ENCODE data around the gene GCSH.
A peak's percentile ranks its signal among the peaks of the same experiment; 100 is the strongest.
"Not testable (repeated sequence)": the region's sequence is repeated elsewhere in the genome, so short reads cannot be mapped to it uniquely, and the experiment has no call there.

Gene GCSH

DNA sequence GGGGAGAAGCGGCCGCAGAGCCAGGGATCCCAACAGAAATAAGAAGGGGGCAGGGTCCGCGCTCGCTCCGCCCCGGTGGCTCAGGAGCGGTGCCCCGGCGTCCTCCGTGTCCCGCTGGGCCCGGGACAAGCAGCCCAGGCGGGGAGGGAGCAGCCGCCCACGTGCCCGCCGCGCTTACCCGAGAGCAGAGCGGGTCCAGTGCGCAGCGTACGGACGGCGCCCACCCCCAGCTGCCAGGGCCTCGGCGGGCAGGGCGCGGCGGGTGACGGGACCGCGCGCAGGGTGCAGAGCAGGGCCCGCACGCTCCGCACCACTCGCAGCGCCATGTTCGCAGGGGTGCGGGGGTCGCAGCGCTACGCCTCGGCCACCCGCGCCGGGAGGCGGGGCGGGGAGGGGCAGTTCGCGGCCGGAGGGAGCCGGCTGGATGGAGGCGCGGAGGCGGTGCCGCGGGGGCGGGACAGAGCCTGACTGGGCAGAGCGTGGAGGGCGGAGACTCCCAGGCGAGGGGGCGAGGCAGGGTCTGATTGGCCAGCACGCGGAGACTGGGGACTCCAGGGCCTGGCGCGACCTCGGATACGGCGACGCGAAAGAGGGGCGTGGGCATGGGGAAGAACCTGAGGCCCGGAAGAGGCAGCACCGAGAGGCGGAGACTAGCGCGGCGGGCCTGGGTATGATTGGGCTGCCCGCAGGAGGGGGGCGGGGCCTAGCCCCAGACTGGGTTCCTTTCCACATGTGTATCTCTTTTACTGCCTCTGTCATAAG, at the start of gene GCSH:
Gene GCSH, minus strand, starts transcription at position 443 of the 762 bp plus-strand sequence. Its CDS starts 117 bp downstream, at position 326.
- peak; percentile 96 to 98 for DNase-seq (ENCODE audit: low read depth in 1 of 2, low spot score in 1 of 2)

DNA sequence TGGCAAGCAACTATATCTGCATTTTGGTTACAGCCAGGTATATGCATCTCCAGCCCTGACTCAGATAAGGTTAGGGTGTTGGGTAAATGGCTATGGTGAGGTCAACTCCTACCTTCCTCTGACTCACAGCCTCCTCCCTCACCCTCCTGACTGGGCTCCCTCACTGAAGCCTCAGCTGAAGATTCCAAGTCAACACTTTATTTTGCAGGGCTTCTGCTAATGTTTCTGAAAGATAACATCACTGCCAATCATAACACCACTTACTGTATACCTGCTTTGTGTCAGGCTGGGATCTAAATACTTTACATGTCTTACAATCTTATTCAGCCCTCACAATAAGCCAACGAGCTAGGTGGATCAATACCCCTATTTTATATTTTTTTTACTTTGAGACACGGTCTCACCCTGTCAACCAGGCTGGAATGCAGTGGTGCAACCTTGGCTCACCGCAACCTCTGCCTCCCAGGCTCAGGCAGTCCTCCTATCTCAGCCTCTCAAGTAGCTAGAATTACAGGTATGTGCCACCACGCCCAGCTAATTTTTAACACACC, 47.8 kb upstream of the GCSH start:
- DNase-seq (ENCODE audit: low read depth in 1 of 2, low spot score in 1 of 2) = no peak

DNA sequence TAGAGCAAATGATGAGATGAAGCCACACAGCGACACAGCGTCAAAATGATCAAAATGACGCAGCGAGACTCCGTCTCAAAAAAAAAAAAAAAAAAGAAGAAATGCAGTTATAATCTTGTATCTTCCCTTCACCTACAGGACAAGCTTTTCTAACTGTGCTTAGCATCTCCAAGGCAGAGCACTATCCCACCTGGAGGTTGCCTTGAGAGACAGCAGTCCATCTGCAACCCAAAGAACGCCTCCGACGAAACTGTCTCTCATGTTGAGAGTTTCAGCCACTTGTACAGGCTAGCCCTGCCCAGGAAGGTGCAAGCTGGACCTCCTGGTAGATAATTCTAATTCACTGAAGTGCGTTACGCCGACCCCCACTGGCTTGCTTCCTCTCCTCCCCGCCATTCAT, 46.7 kb upstream of the GCSH start:
- DNase-seq (ENCODE audit: low read depth in 1 of 2, low spot score in 1 of 2) = no peak

DNA sequence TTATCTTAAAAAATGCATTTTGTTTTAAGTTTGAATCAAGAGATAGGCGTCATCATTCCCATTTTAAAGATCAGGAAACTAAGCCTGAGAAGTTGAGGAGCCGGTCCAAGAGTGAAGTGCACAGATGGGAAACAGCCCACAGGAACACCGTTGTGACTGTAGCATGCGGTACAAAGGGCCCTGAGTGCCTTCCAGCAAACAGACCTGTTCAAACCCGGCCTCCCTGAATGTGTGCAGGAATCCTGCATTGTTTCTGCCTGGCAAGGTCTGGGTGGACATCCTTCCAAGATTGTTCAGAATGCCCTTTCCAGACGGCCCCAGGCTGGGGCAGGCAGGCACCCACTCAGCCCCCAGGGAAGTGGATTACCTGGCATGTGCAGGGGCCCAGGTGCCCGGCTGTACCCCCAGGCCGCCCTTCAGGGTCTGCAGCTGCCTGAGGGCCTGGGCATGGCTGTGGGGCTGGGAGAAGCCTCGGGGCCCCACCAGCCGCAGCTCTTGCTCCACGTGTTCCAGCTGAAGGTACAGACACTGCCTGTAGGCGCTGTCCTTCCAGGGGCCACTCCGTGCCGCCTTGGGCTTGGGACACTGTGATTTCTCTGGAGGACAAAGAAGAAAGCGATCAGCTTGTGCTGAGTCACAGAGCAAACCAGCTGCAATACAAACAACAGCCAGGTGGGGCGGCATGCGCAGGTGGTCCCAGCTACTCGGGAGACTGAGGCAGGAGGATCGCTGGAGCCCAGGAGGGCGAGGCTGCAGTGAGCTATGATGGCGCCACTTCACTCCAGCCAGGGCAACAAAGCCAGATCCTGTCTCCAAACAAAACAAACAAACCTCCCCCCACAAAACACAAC, 45.0 kb upstream of the GCSH start:
- no peak for DNase-seq (ENCODE audit: low read depth in 1 of 2, low spot score in 1 of 2)

DNA sequence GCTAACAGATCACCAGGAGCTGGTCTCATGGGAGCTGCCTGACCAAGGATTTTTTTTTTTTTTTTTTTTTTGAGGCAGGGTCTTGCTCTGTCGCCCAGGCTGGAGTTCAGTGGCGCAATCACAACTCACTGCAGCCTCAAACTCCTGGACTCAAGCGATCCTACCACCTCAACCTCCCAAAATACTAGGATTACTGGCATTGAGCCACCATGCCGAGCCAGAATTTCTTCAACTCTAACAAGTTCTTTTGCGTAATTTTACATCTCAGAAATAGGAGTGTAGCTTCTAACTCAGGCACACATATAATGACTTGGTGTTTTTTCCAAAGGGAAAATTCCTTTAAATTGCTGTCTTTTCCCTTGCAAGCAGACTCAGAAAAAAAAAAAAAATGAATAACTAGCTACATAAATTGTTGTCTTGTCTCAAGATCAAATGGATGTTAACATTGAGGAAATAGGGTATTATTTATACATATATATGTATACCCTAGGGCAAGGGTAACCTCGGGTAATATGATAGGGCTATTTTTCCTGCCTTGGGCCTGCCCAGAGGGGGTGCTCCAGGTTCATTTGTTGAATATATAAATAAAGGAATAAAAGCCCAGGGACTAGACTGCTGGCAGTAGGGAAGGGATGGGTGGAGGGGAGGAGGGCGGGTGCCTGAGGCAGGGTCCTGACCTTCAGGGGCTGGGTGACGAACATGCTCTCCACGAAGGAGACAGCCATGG, 42.8 kb upstream of the GCSH start:
- no peak for DNase-seq (ENCODE audit: low read depth in 1 of 2, low spot score in 1 of 2)

DNA sequence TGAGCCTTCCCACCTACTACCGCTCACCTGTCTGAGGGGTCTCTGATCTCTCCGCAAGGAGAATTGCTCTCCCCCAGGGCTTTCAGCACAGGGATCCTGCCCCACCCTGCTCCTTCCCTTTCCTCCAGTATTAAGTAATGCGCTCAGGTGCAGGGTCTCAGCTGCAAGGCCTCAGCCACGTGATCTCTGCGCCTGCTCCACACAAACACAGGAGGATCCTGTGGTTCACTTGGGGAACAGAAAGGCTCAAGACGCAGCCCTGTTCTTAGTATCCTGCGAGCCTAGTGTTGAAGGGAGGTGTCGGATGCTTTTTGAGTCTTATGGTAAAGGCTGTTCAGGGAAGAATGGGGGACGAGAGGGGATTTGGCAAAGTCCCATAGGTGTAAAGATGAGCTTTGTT, 41.6 kb upstream of the GCSH start:
- DNase-seq (ENCODE audit: low read depth in 1 of 2, low spot score in 1 of 2) = no peak

DNA sequence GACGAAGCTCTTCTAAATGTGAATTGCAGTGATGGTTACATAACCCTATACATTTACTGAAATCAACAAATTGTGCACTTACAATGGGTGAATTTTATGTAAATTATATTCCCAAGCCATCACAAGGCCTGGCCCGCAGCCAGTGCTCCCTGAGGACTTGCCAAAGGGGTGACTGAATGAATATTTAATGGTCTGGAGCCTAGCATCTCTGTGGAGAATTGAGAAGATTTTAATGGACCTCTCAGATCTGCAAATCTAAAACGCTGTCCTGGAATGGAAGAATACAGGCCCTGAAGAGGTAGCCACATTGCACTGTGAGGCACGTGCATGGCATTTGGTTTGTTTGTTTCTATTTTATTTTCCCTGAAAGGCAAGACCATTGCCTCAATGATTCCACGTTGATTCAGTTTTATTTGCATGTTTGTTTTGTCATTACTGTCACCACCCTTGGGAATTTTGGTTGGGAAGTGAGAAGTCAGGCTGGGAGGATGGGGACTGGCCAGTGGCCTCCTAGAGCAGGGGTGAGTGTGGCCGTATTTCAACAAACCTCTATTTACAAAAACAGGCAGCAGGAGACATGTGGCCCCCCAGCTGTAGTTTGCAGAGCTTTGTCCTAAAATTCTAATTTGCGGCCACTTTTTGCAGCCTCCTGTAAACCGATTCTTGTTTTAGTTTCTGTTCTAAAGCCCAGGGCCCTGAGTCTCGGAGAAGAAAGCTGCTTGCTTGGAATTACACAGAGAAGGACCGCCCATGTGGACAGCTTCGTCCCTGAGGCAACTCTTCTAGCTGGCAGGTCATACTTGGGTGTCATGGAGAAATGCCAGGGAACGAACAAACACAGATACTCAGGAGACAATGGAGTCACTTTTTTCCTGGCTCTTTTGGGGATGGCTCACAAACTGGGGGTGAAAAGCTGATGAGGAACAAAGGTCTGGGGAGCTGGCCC, 40.5 kb upstream of the GCSH start:
- DNase-seq (ENCODE audit: low read depth in 1 of 2, low spot score in 1 of 2) = no peak

DNA sequence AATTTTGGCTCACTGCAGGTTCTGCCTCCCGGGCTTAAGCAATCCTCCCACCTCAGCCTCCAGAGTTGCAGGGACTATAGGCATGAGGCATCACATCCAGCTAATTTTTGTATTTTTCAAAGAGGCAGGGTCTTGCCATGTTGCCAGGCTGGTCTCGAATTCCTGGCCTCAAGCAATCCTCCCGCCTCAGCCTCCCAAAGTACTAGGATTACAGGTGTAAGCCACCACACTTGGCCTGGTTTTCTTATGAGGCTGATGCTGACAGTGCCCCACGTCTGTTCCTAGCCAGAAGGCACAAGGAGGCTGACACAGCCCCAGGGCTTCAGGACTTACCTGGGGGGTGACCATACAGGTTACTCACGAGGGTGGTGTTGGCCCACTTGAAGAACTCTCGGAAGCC, 33.9 kb upstream of the GCSH start:
- DNase-seq (ENCODE audit: low read depth in 1 of 2, low spot score in 1 of 2) = no peak

DNA sequence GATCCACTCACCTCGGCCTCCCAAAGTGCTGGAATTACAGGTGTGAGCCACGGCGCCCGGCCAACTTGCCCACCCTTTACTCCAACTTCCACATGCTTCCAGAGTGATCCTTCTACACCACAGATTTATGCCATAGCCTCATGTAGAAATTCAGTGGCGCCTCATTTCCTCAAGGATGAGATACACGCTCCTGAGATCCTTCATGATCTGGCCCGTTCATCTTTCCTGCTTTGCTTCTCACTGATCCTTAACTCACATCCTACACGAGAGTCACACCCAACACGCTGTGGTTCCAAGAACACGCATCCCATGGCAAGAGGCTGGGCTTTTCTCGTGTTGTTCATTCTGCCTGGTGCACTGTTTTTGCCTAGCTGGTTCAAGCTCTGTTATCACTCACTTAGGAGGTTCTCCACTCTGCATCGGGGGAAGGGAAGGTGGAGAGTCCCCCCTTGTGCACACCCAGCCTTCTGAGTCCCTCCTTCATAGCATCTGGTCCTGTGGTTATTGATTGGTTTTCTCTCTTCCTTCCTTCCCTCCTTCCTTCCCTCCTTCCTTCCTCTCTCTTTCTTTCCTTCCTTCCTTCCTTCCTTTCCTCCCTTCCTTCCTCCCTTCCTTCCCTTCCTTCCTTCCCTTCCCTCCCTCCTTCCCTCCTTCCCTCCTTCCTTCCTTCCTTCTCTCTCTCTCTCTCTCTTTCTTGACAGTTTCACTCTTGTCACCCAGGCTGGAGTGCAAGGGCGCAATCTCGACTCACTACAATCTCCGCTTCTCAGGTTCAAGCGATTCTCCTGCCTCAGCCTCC, 32.7 kb upstream of the GCSH start:
- no peak for DNase-seq (ENCODE audit: low read depth in 1 of 2, low spot score in 1 of 2)

DNA sequence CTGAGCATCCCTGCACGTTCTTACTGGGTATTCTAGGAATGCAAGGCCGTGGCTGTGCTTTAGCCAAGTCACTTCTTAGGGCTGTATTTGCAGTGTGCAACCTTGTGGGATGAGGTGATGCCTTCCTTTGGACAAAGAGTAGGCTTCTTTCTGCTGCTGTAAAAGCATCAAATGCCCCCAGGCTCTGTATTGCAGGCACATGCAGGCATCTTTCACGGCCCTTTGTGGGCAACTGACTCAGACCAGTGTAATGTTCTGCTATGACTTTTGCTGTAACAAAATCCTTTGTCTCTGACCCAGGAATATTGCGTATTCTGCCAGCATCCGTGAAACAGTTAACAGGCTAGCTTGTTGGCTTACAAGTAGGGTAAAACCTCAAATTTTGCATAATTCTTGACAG, 30.9 kb upstream of the GCSH start:
- no peak for DNase-seq (ENCODE audit: low read depth in 1 of 2, low spot score in 1 of 2)

DNA sequence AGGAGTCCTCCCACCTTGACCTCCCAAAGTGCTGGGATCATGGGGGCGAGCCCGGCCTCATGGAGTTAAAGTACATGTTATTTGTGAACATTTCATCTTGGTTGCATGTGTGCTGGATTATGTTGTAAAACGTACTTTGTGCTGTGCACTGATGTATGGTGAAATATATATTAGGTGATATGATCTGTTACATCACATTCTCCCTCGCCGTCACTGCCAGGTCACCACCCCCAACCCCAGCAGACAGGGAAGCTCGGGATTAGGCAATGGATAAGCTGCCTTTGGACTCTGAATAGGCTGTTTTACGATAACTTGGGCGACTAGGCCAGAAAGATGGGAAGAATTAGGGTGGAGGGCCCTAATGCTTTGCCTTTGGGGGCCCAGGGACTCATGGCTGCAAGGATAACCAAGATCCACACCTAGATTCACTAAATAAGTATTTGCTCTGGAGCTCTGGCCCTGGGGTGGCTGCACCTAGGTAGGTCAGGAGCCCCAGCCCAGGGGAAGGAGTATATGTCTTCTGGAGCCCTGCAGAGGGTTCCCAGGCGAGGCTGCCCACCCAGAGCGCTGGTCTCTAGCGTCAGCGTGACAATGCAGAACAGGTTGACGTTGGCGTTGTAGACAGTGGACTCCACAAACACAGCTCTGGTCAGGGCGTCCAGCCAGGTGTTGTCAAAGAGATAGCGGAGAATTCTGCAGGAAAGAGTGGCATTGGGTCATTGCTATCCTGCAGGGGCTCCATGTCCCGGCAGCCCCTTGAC, 27.1 kb upstream of the GCSH start:
- no peak for DNase-seq (ENCODE audit: low read depth in 1 of 2, low spot score in 1 of 2)

DNA sequence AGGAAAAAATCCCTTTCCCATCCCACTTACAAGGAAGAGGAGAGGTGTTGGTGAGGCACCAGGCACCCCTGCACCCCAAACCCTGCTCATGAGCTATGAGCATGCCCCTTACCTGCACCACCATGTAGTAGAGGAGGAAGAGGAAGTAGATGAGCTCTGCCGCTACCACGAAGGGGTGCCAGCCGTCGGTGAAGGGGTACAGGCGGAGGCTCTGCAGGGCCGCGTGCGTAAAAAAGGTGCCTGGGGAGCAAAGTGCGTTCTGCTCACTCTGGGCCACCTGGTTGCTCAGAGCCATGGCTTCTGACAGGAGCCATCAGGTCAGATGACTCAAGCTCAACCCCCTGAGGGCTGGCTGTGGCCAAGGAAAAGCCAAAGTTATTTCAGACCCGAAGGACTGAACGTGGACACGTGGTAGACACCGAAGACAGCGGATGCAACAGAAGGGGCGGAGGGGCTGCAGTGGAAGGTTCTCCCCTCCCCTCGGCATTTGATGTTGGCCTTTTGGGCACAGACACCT, 25.3 kb upstream of the GCSH start:
- no peak for DNase-seq (ENCODE audit: low read depth in 1 of 2, low spot score in 1 of 2)

DNA sequence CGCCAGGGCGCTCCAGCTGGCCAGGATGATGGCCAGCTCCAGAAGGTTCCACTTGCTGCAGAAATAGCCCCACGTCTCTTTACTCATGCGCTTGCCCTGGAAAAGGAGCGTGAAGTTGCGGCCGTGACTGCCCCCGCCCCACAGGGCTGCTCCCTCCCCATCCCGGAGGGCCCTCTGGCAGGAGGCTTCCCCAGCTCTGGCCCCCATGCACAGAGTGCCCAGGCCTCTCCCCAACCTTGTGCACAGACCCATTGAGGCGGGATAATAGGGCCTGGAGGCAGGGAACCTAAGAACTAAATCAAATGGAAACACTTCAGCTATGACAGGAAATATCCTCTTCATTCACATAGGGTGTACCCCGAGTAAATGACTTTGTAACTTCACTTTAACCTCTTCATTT, 21.2 kb upstream of the GCSH start:
- DNase-seq (ENCODE audit: low read depth in 1 of 2, low spot score in 1 of 2) = no peak

DNA sequence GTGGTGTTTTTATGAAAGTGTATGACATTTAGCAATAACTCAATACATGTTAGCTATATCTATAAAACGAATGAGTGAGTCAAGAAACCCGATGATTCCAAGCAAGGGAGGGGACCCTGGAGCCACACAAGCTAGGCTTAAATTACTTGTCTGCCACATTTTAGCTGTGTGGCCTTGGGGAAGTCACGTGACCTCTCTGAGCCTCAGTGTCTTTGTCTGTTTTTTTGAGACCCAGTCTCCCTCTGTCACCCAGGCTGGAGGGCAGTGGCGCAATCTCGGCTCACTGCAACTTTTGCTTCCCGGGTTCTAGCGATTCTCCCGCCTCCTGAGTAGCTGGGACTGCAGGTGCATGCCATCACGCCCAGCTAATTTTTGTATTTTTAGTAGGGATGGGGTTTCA, 20.1 kb upstream of the GCSH start:
- DNase-seq (ENCODE audit: low read depth in 1 of 2, low spot score in 1 of 2) = no peak

DNA sequence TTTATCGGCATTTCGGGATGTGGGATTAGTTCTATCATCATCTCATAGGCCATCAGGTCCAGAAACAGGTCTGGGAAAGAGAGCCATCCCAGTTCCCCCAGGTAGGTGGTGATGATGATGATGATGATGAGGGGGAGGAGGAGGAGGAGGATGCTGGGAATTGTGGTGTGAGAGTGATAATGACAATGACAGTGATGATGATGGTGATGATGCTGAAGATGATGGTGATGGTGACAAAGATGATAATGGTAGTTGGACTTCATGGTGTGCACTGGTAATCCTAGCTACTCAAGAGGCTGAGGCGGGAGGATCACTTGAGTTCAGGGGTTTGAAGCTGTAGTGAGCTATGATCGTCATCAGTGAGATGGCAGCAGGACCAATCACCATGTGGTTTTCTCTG, 16.3 kb upstream of the GCSH start:
- DNase-seq (ENCODE audit: low read depth in 1 of 2, low spot score in 1 of 2) = no peak

DNA sequence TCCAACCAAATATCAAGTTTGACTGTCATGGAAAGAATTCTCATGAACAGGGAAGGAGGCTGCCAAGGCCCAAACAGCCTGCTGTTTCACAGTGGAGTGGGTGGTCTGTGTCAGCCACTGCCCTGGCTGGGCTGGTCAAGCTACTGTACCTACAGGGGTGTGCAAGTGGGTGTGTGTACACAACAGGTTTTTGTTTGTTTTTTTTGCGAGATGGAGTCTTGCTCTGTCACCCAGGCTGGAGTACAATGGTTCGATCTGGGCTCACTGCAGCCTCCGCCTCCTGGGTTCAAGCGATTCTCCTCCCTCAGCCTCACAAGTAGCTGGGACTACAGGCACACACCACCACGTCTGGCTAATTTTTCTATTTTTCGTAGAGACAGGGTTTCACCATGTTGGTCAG, 13.1 kb upstream of the GCSH start:
- not testable (repeated sequence) for DNase-seq (ENCODE audit: low read depth in 1 of 2, low spot score in 1 of 2)

DNA sequence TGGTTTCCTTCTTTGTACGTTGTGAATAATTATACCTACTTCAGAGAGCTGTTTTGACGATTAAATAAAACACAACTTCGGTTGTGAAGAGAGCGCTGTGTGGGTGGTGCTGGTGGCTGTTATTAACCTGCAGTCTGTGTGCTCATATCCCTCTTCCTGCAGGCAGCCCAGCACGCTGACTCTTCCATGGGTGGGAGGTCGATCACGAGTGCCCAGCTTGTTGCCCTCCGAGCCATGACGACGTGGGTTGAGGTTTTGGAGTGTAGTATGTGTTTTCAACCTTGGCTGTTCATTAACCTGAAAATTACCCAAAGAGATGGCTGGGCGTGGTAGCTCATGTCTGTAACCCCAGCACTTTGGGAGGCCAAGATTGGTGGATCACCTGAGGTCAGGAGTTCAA, 11.3 kb upstream of the GCSH start:
- DNase-seq (ENCODE audit: low read depth in 1 of 2, low spot score in 1 of 2) = no peak

DNA sequence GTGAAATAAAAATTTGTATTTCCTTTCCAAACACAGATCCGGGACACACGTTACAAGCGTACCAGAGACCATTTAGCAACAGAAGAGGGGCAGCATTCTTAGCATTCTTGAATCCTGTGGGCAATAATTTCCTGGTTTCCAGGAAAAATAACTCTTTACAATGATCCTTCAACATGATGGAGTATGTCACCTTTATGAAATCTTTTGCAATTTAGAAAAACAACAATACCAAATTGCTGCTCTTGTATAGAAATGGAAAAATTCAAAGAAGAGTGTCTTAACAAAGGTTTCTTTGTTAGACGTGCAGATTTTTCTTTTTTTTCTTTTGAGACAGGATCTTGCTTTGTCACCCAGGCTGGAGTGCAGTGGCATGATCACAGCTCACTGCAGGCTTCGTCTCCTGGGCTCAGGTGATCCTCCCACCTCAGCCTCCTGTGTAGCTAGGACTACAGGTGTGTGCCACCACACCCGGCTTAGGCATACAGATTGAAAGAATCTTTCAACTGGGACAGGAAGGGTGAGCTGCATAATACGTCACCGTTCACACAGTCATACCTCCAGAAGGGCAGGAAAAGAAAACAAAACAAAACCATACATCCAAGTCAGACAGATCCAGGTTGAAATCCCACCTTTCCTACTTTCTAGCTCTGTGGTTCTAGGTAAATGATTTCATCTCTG, 10.8 kb upstream of the GCSH start:
- DNase-seq (ENCODE audit: low read depth in 1 of 2, low spot score in 1 of 2) = no peak
